Naive thymus-derived CD4-positive, alpha-beta T cell (primary cell): ENCODE measurements around the gene RHEBL1. TPM values are rescaled to one million over a fixed set of nuclear protein-coding genes. Genes with fewer than 3 reads are reported as not detected.
A peak's percentile ranks its signal among the peaks of the same experiment; 100 is the strongest.
"Not testable (repeated sequence)": the region's sequence is repeated elsewhere in the genome, so short reads cannot be mapped to it uniquely, and the experiment has no call there.

Experiments used
- ATAC-seq: fragments of 150-1000 bp; cut with Tn5 transposase; 2 replicates; pipeline ENCODE4 v1.10.0; 2021; ENCODE audit warnings: mild to moderate bottlenecking, moderate library complexity
- CTCF ChIA-PET: fragments of 350-600 bp; sonication (Branson Sonifier 250); formaldehyde crosslinking; loops from one replicate; lab custom pipeline; 2021; ENCODE audit warnings: antibody characterized with exemption; lab: Charles Lee
- POLR2A ChIA-PET: fragments of 350-600 bp; sonication (Branson Sonifier 250); formaldehyde crosslinking; loops from one replicate; lab custom pipeline; 2021; ENCODE audit warnings: antibody characterized with exemption, inconsistent platforms; lab: Charles Lee
- DNase-seq, 9 donors: peaks; one replicate each; pipeline versions ENCODE4 v3.0.0 to v3.0.0-alpha.2; 2020 to 2022; ENCODE audit warnings: mixed read lengths in 1 of 9
- H3K27ac ChIP-seq: one replicate; pipeline ENCODE4 v1.7.0; 2013; ENCODE audit warnings: mild to moderate bottlenecking, low read depth, low read length, moderate library complexity
- H3K27me3 ChIP-seq, 2 donors: one replicate each; pipeline ENCODE4 v1.7.0; 2013; ENCODE audit warnings: low read length in 2 of 2, mild to moderate bottlenecking in 2 of 2, moderate library complexity in 2 of 2; ENCODE audit not compliant: control insufficient read depth in 2 of 2, insufficient read depth in 2 of 2
- H3K36me3 ChIP-seq, 3 experiments: 1 replicate in 2 of 3; 2 replicates in 1 of 3; pipeline ENCODE4 v1.7.0; 2013; ENCODE audit warnings: low read length in 3 of 3, mild to moderate bottlenecking in 3 of 3, moderate library complexity in 1 of 3; ENCODE audit not compliant: insufficient read depth in 3 of 3, control insufficient read depth in 2 of 3
- H3K4me1 ChIP-seq, 2 donors: one replicate each; pipeline ENCODE4 v1.7.0; 2013; ENCODE audit warnings: low read length in 2 of 2, mild to moderate bottlenecking in 2 of 2, moderate library complexity in 1 of 2; ENCODE audit not compliant: control insufficient read depth in 2 of 2, insufficient read depth in 2 of 2
- H3K4me3 ChIP-seq: 2 replicates; pipeline ENCODE4 v1.7.0; 2013; ENCODE audit warnings: mild to moderate bottlenecking, low read length
- H3K9me3 ChIP-seq, 3 experiments: 1 replicate in 2 of 3; 2 replicates in 1 of 3; pipeline ENCODE4 v1.7.0; 2013; ENCODE audit warnings: low read length in 3 of 3; ENCODE audit not compliant: control insufficient read depth in 2 of 3
- H3K27ac Mint-ChIP-seq, 9 donors: one replicate each; pipeline ENCODE4 v1.8.0; 2020 to 2022; ENCODE audit warnings: mixed read lengths in 9 of 9, mild to moderate bottlenecking in 8 of 9, moderate library complexity in 5 of 9, inconsistent platforms in 2 of 9
- H3K27me3 Mint-ChIP-seq, 5 donors: one replicate each; pipeline ENCODE4 v1.8.0; 2021 to 2022; ENCODE audit warnings: mixed read lengths in 5 of 5, mild to moderate bottlenecking in 1 of 5
- H3K36me3 Mint-ChIP-seq, 5 donors: one replicate each; pipeline ENCODE4 v1.8.0; 2020 to 2022; ENCODE audit warnings: mixed read lengths in 5 of 5, mild to moderate bottlenecking in 3 of 5, inconsistent platforms in 1 of 5
- H3K4me1 Mint-ChIP-seq, 7 donors: one replicate each; pipeline ENCODE4 v1.8.0; 2020 to 2022; ENCODE audit warnings: mixed read lengths in 7 of 7, mild to moderate bottlenecking in 3 of 7, inconsistent platforms in 1 of 7
- H3K4me3 Mint-ChIP-seq, 10 donors: one replicate each; pipeline ENCODE4 v1.8.0; 2020 to 2022; ENCODE audit warnings: mild to moderate bottlenecking in 10 of 10, mixed read lengths in 10 of 10, moderate library complexity in 6 of 10, inconsistent platforms in 2 of 10
- H3K9me3 Mint-ChIP-seq, 11 donors: one replicate each; pipeline ENCODE4 v1.8.0; 2020 to 2022; ENCODE audit warnings: mixed read lengths in 11 of 11, mild to moderate bottlenecking in 4 of 11, inconsistent platforms in 1 of 11, moderate library complexity in 1 of 11
- intact Hi-C, 2 donors: fragments of 100-400 bp; cut with micrococcal nuclease; formaldehyde crosslinking; loops; one replicate each; pipeline ENCODE4 v1.15.1; 2023
- polyA plus RNA-seq, 2 donors: library from polyadenylated mRNA; unstranded; fragments of 300-500 nt; fragmentation: Illumina TruSeq; gene quantifications; one replicate each; pipeline ENCODE4 v1.2.3, GENCODE V29; 2021
- total RNA-seq, 6 experiments: library from RNA in 5 of 6; stranded (reverse) in 5 of 6; gene quantifications; 1 replicate in 5 of 6; 2 replicates in 1 of 6; pipeline ENCODE4 v1.2.3 and lab custom pipeline; 2021 to 2026

RHEBL1 gene
- total and polyA plus RNA-seq, 7 experiments from 2014 or later: 1.8 to 9.4 (median 3.3) TPM

- Histone ChIP-seq H3K4me3 (no peak overlapping the region), H3K4me1 (peaks cover 10 to 15% of the 10 kb centered on the region in 2 donors), H3K27me3 (no peaks in the 10 kb centered on the region), H3K36me3 (peaks cover 0 to 7% (median 0%) of the 10 kb centered on the region in 3 experiments), H3K27ac (no peak overlapping the region), H3K9me3 (no peaks in the 10 kb centered on the region)
- no peak overlapping the region for H3K4me3 Mint-ChIP-seq
- H3K36me3 Mint-ChIP-seq: peaks cover 0 to 2% (median 0%) of the 10 kb centered on the region in 5 donors
- H3K4me1 Mint-ChIP-seq: peaks cover 21 to 28% (median 24%) of the 10 kb centered on the region in 7 donors
- DNase-seq (no peak), ATAC-seq (no peak)
- peaks cover 0 to 8% (median 0%) of the 10 kb centered on the region in 11 donors for H3K9me3 Mint-ChIP-seq
- POLR2A ChIA-PET: interaction anchor here (0.7 to 5.4 kb wide), 8 partner anchors 24 to 259 kb away, joined by 3 to 35 read pairs (median 4); partner anchors contain the start of genes LMBR1L and TUBA1B
- no peaks in the 10 kb centered on the region for H3K27me3 Mint-ChIP-seq
- intact Hi-C loops: loop anchor here (1.0 to 10.0 kb wide), 8 partner anchors 24 to 678 kb away; partner anchors contain the start of genes CCNT1 (in 1 of the 2), TMBIM6 (in 1 of the 2), TUBA1A (in 1 of the 2) and TUBA1C (in 1 of the 2)
- no peak overlapping the region for H3K27ac Mint-ChIP-seq
- CTCF ChIA-PET: interaction anchor here (0.8 to 6.6 kb wide), 13 partner anchors 9 to 170 kb away, joined by 3 to 55 read pairs (median 5); partner anchors contain the start of genes DHH and TUBA1B
Measured at GRCh38 chr12:49064767-49065152, 5.0 kb downstream of the RHEBL1 start.

GRCh38 chr12:49061916-49062315 is 7.9 kb downstream of the RHEBL1 start:
- H3K27ac ChIP-seq, H3K9me3 Mint-ChIP-seq, H3K9me3 ChIP-seq, H3K36me3 Mint-ChIP-seq, H3K36me3 ChIP-seq, H3K27me3 Mint-ChIP-seq, ATAC-seq, H3K4me3 ChIP-seq, DNase-seq, H3K27me3 ChIP-seq: not testable (repeated sequence)
- CTCF ChIA-PET: interaction anchor here (5.1 to 6.6 kb wide), 2 partner anchors 25 to 31 kb away, joined by 48 to 55 read pairs; partner anchors contain the start of gene DHH
- H3K4me1 Mint-ChIP-seq: peaks cover 29 to 41% (median 37%) of the 10 kb centered on the region in 7 donors
- POLR2A ChIA-PET: interaction anchor here (1.6 kb wide), 1 partner anchor 26 kb away, joined by 4 read pairs; no protein-coding TSS in a partner anchor
- H3K27ac Mint-ChIP-seq: peak overlapping the region in 4 of 9 donors; percentile 29 to 96 (median 34)
- H3K4me3 Mint-ChIP-seq: peak overlapping the region in 9 of 10 donors; percentile 23 to 97 (median 91)
- peaks cover 24 to 26% of the 10 kb centered on the region in 2 donors for H3K4me1 ChIP-seq
- intact Hi-C loops: loop anchor here (2.0 to 10.0 kb wide), 5 partner anchors 69 to 680 kb away; partner anchors contain the start of genes TMBIM6 (in 1 of the 2), TUBA1A (in 1 of the 2), TUBA1B (in 1 of the 2) and TUBA1C (in 1 of the 2)

GRCh38 chr12:49061157-49061650 is 8.6 kb downstream of the RHEBL1 start:
- H3K27ac Mint-ChIP-seq: peak overlapping the region; percentile 90 to 99 (median 97)
- H3K4me1 Mint-ChIP-seq: peaks cover 37 to 48% (median 44%) of the 10 kb centered on the region in 7 donors
- no peaks in the 10 kb centered on the region for H3K27me3 Mint-ChIP-seq
- peaks cover 0 to 7% (median 0%) of the 10 kb centered on the region in 3 experiments for H3K36me3 ChIP-seq
- peaks cover 0 to 6% (median 0%) of the 10 kb centered on the region in 11 donors for H3K9me3 Mint-ChIP-seq
- intact Hi-C loops: loop anchor here (2.0 to 10.0 kb wide), 5 partner anchors 70 to 681 kb away; partner anchors contain the start of genes TMBIM6 (in 1 of the 2), TUBA1A (in 1 of the 2), TUBA1B (in 1 of the 2) and TUBA1C (in 1 of the 2)
- peak overlapping the region; percentile 87 for H3K4me3 ChIP-seq
- H3K27me3 ChIP-seq: no peaks in the 10 kb centered on the region
- peak overlapping the region; percentile 91 to 98 (median 95) for H3K4me3 Mint-ChIP-seq
- ChIA-PET CTCF (no interaction called here), POLR2A (interaction anchor here (0.6 to 3.3 kb wide), 4 partner anchors 8 to 134 kb away, joined by 3 to 12 read pairs (median 4); partner anchors contain the start of genes RHEBL1 and TUBA1B)
- ATAC-seq (no peak), DNase-seq (no peak)
- H3K9me3 ChIP-seq: no peaks in the 10 kb centered on the region
- peaks cover 0 to 2% (median 0%) of the 10 kb centered on the region in 5 donors for H3K36me3 Mint-ChIP-seq
- H3K4me1 ChIP-seq: peaks cover 31 to 33% of the 10 kb centered on the region in 2 donors
- H3K27ac ChIP-seq: peak overlapping the region; percentile 87

DNA sequence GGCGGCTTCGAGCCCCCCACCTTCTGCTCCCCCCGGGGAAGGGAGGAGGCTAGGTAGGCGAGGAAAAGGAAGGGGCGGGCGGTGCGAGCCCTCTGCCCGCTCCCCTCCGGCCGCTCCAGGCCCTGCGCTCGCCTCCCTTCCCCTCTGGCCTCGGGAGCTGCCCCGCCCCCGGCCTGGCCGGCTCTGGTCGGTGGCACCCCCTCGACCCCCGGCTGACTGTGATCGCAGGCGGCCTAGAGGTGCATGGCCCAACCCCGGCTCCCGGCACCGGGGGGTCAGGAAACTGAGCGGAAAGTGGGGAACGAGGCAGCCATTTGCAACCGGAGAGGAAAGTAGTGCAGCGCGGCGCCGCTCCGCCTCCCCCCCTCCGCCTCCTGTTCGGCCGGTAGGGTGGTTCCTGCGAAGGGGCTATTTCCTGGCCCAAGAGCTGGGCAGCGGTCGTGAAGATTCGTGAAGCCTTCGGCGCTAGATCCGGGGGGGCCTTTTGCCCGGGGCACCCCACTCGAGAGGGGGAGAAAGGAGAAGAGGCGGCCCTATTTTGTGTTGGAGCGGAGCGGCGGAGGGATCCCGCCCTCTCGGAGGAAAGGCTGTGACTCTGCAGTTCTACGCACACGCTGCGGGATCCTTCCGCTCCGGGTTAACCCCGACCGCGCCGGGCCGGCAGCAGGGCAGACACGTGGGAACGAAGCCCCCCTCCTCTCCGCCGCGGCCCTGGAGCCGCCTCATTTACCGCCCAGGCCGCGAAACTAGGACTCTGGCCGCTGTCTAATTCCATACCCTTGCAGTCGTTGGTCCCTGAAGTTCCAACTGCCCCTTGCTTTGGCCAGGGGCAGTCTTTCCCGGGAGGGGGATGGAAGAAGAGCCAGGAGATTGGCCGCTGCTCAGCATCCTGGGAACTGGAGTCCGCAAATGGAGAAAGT is 9.3 kb downstream of the RHEBL1 start, which contains the start of gene KMT2D:
TSS of gene KMT2D (minus strand) at position 558 of the 920 bp plus-strand sequence. CDS start 5,470 bp downstream, outside the sequence.
- Histone ChIP-seq H3K4me1 (peaks cover 38 to 40% of the 10 kb centered on the region in 2 donors), H3K9me3 (no peaks in the 10 kb centered on the region), H3K36me3 (peaks cover 0 to 7% (median 0%) of the 10 kb centered on the region in 3 experiments), H3K4me3 (peak within 1 kb of the TSS; percentile 87), H3K27me3 (no peaks in the 10 kb centered on the region), H3K27ac (peak within 1 kb of the TSS; percentile 87)
- H3K27ac Mint-ChIP-seq: peak within 1 kb of the TSS; percentile 90 to 99 (median 97)
- H3K9me3 Mint-ChIP-seq: peaks cover 0 to 6% (median 0%) of the 10 kb centered on the region in 11 donors
- POLR2A ChIA-PET: interaction anchor here (0.6 to 3.3 kb wide), 6 partner anchors 9 to 134 kb away, joined by 3 to 12 read pairs (median 4); partner anchors contain the start of genes RHEBL1 and TUBA1B
- DNase-seq (peak; percentile 80 to 94 (median 91)), ATAC-seq (peak; percentile 86)
- intact Hi-C loops: loop anchor here (1.0 to 10.0 kb wide), 11 partner anchors 9 to 682 kb away; partner anchors contain the start of genes PRKAG1 (in 2 of the 2), RHEBL1 (in 2 of the 2), TUBA1A (in 2 of the 2) and LMBR1L (in 1 of the 2)
- peak within 1 kb of the TSS; percentile 91 to 98 (median 95) for H3K4me3 Mint-ChIP-seq
- peaks cover 44 to 55% (median 51%) of the 10 kb centered on the region in 7 donors for H3K4me1 Mint-ChIP-seq
- CTCF ChIA-PET: interaction anchor here (0.9 kb wide), 1 partner anchor 10 kb away, joined by 3 read pairs; the partner anchor contains the start of gene RHEBL1
- peaks cover 0 to 4% (median 0%) of the 10 kb centered on the region in 5 donors for H3K36me3 Mint-ChIP-seq
- H3K27me3 Mint-ChIP-seq: no peaks in the 10 kb centered on the region

GRCh38 chr12:49059299-49060171 is 10.2 kb downstream of the RHEBL1 start:
- peak overlapping the region; percentile 87 for H3K27ac ChIP-seq
- CTCF ChIA-PET: interaction anchor here (0.7 to 0.9 kb wide), 3 partner anchors 11 to 81 kb away, joined by 3 to 4 read pairs (median 3); partner anchors contain the start of gene RHEBL1
- peaks cover 47 to 49% of the 10 kb centered on the region in 2 donors for H3K4me1 ChIP-seq
- POLR2A ChIA-PET: interaction anchor here (0.7 to 3.3 kb wide), 7 partner anchors 10 to 71 kb away, joined by 4 to 12 read pairs (median 4); partner anchors contain the start of genes RHEBL1 and TUBA1B
- H3K4me3 ChIP-seq: peak overlapping the region; percentile 87
- intact Hi-C loops: loop anchor here (1.0 to 10.0 kb wide), 12 partner anchors 10 to 683 kb away; partner anchors contain the start of genes PRKAG1 (in 2 of the 2), RHEBL1 (in 2 of the 2), TUBA1A (in 2 of the 2) and DDX23 (in 1 of the 2)
- Mint-ChIP-seq H3K9me3 (peaks cover 0 to 9% (median 0%) of the 10 kb centered on the region in 11 donors), H3K27me3 (no peaks in the 10 kb centered on the region), H3K27ac (peak overlapping the region; percentile 62 to 96 (median 88)), H3K36me3 (peaks cover 0 to 10% (median 0%) of the 10 kb centered on the region in 5 donors), H3K4me1 (peaks cover 53 to 65% (median 60%) of the 10 kb centered on the region in 7 donors), H3K4me3 (peak overlapping the region; percentile 79 to 98 (median 92))
- H3K9me3 ChIP-seq: no peaks in the 10 kb centered on the region
- peak in 3 of 9 donors; percentile 22 to 41 (median 23) for DNase-seq
- H3K27me3 ChIP-seq: no peaks in the 10 kb centered on the region
- H3K36me3 ChIP-seq: peaks cover 0 to 13% (median 5%) of the 10 kb centered on the region in 3 experiments
- no peak for ATAC-seq
